GM12891 (cell line): ENCODE results near the gene ZNF683.

Source experiments
- PAX5 ChIP-seq: IDR thresholded peaks from 2 replicates; pipeline ENCODE4 v1.6.1; 2011; ENCODE audit warnings: low read length, moderate library complexity, mild to moderate bottlenecking; ENCODE audit not compliant: insufficient read depth, severe bottlenecking
- POLR2A ChIP-seq: IDR thresholded peaks from 2 replicates; pipeline ENCODE4 v1.6.1; 2011; ENCODE audit warnings: low read depth, low read length, control low read depth

- TF ChIP-seq PAX5 (no peak), POLR2A (no peak)
Measured at GRCh38 chr1:26411624-26412074, 39.1 kb upstream of the ZNF683 start.
